Cardiac fibroblast (primary cell): ENCODE measurements around the gene NATD1.

Experiments used
- DNase-seq, 2 donors: peaks; one replicate each; pipeline versions ENCODE4 v3.0.0 to v3.0.0-alpha.2; 2010; ENCODE audit warnings: low read depth in 2 of 2
- H3K4me3 ChIP-seq, 2 donors: replicated peaks in 1 of 2; 1 replicate in 1 of 2; 2 replicates in 1 of 2; pipeline ENCODE4 v1.5.1; 2011; ENCODE audit warnings: low read depth in 2 of 2, low read length in 2 of 2, mild to moderate bottlenecking in 2 of 2, moderate library complexity in 1 of 2
- CTCF ChIP-seq: IDR thresholded peaks from one replicate; pipeline ENCODE4 v1.5.1; 2011; ENCODE audit warnings: low read depth, mild to moderate bottlenecking, low read length, inconsistent platforms

The NATD1 gene

GRCh38 chr17:21210411-21211076 is 42.7 kb downstream of the NATD1 start:
- no peak for TF ChIP-seq CTCF
- H3K4me3 ChIP-seq, result no peak overlapping the region
- no peak for DNase-seq

GRCh38 chr17:21209511-21210175 is 43.6 kb downstream of the NATD1 start:
- no peak for DNase-seq
- no peak overlapping the region for H3K4me3 ChIP-seq
- no peak for TF ChIP-seq CTCF

- H3K4me3 ChIP-seq, result no peak overlapping the region
- no peak for DNase-seq
- TF ChIP-seq CTCF, result no peak
Measured at GRCh38 chr17:21208352-21208751, 44.9 kb downstream of the NATD1 start.

- H3K4me3 ChIP-seq, result no peak overlapping the region
- no peak for TF ChIP-seq CTCF
- DNase-seq, result no peak
Measured at GRCh38 chr17:21204935-21205334, 48.3 kb downstream of the NATD1 start.

GRCh38 chr17:21202512-21202911 is 50.7 kb downstream of the NATD1 start:
- H3K4me3 ChIP-seq, result no peak overlapping the region
- no peak for TF ChIP-seq CTCF
- no peak for DNase-seq

- TF ChIP-seq CTCF, result no peak
- DNase-seq, result no peak
- no peak overlapping the region for H3K4me3 ChIP-seq
Measured at GRCh38 chr17:21201874-21202273, 51.3 kb downstream of the NATD1 start.

GRCh38 chr17:21201298-21201595 is 52.0 kb downstream of the NATD1 start:
- TF ChIP-seq CTCF, result no peak
- DNase-seq, result no peak
- no peak overlapping the region for H3K4me3 ChIP-seq
